GM13976 (cell line): ENCODE measurements around the gene TMED3.

Source experiments
- DNase-seq: peaks from one replicate; pipeline ENCODE4 v3.0.0; 2012; ENCODE audit warnings: low spot score
- CTCF ChIP-seq: IDR thresholded peaks from 2 replicates; pipeline ENCODE4 v1.5.1; 2012; ENCODE audit warnings: borderline replicate concordance, mild to moderate bottlenecking; ENCODE audit not compliant: insufficient read depth; ENCODE audit errors: extremely low read depth, missing control alignments, control extremely low read depth
- in situ Hi-C: fragments of 300-500 bp; cut with MboI; formaldehyde crosslinking; loops from one replicate; pipeline ENCODE4 v1.12.0; 2022; ENCODE audit warnings: low sequenced_read_pairs, mixed read lengths, inconsistent platforms; ENCODE audit not compliant: unreplicated experiment

The TMED3 gene

GRCh38 chr15:79290642-79291275, 20.2 kb upstream of the TMED3 start:
- DNase-seq: no peak
- no peak for TF ChIP-seq CTCF
- in situ Hi-C loops: no loop called here

- no peak for TF ChIP-seq CTCF
- no peak for DNase-seq
- in situ Hi-C loops: no loop called here
These were observed 18.9 kb upstream of the TMED3 start for GRCh38 chr15:79292011-79292410.

- TF ChIP-seq CTCF: no peak
- in situ Hi-C loops: no loop called here
- no peak for DNase-seq
These were observed 16.8 kb upstream of the TMED3 start for GRCh38 chr15:79294075-79294474.

GRCh38 chr15:79296583-79296982, 14.3 kb upstream of the TMED3 start:
- no peak for TF ChIP-seq CTCF
- in situ Hi-C loops: no loop called here
- DNase-seq: no peak

- DNase-seq: no peak
- in situ Hi-C loops: no loop called here
- no peak for TF ChIP-seq CTCF
These were observed 11.6 kb upstream of the TMED3 start for GRCh38 chr15:79299126-79299840.

GRCh38 chr15:79299841-79300235, 11.1 kb upstream of the TMED3 start:
- DNase-seq: no peak
- TF ChIP-seq CTCF: no peak
- in situ Hi-C loops: no loop called here
